GM12891 (cell line): ENCODE data around the gene SPSB3.
"Not testable (repeated sequence)": the region's sequence is repeated elsewhere in the genome, so short reads cannot be mapped to it uniquely, and the experiment has no call there.

Source experiments
- DNase-seq: peaks from one replicate; pipeline ENCODE4 v3.0.0; 2011; ENCODE audit warnings: low spot score; ENCODE audit not compliant: insufficient read length
- FAIRE-seq: peaks from 2 replicates; lab custom pipeline; 2011; peaks lifted over from hg19 to GRCh38; lab: Jason Lieb, UNC
- PAX5 ChIP-seq: IDR thresholded peaks from 2 replicates; pipeline ENCODE4 v1.6.1; 2011; ENCODE audit warnings: low read length, moderate library complexity, mild to moderate bottlenecking; ENCODE audit not compliant: insufficient read depth, severe bottlenecking
- POLR2A ChIP-seq: IDR thresholded peaks from 2 replicates; pipeline ENCODE4 v1.6.1; 2011; ENCODE audit warnings: low read depth, low read length, control low read depth
- POLR2AphosphoS5 ChIP-seq: IDR thresholded peaks from 2 replicates; pipeline ENCODE4 v1.6.1; 2011; ENCODE audit warnings: low read depth, low read length, control low read depth
- POU2F2 ChIP-seq: IDR thresholded peaks from 2 replicates; pipeline ENCODE4 v1.6.1; 2011; ENCODE audit warnings: low read depth, mild to moderate bottlenecking, control low read depth, low read length, moderate library complexity
- SPI1 ChIP-seq: IDR thresholded peaks from 2 replicates; pipeline ENCODE4 v1.6.1; 2011; ENCODE audit warnings: low read depth, low read length, control low read depth
- TAF1 ChIP-seq: IDR thresholded peaks from 2 replicates; pipeline ENCODE4 v1.6.1; 2011; ENCODE audit warnings: low read depth, low read length, control low read depth

SPSB3 gene

DNA sequence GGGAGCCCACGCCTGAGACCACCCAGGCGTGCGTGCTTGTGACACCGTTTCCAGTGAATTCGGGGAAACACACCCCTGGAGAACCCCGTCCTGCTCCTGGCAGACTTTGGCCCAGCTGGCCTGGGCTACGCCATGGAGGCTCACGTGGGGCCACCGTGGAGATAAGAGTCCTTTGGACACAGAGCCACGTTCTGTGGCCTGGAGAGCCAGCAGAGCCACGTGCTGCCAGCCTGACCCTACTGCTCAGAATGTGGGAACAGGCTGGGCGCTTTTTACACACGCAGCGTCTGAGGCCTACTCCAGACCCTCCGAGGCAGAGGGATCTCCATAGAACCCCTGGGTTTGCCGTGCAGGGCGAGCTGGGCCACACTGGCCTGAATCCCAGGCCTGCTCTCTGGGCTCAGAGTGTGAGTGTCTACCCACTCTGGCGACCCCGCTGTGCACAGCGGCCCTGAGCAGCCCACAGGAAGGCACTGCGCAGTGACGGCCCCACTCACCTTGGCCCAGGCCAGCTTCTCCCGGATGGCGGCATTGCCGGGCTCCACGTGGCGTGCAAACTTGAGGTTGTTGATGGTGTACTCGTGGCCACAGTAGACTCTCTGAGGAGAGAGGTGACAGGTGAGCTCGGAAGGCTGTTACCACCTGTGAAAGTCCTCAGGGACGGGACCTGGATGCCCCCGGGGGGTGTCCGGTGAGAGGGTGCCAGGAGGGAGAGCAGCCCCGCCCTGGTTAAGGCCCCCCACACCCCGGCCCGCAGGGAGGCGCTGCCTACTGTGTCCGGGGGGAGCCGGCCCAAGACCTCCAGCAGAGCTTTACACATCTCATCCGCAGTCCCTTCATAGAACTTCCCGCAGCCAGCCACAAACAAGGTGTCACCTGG, 34.3 kb upstream of the SPSB3 start:
- TF ChIP-seq POLR2A: no peak
- no peak for TF ChIP-seq PAX5
- no peak for TF ChIP-seq POLR2AphosphoS5
- no peak for TF ChIP-seq POU2F2
- TF ChIP-seq SPI1: no peak
- TF ChIP-seq TAF1: no peak
- no peak for FAIRE-seq
- DNase-seq: no peak

DNA sequence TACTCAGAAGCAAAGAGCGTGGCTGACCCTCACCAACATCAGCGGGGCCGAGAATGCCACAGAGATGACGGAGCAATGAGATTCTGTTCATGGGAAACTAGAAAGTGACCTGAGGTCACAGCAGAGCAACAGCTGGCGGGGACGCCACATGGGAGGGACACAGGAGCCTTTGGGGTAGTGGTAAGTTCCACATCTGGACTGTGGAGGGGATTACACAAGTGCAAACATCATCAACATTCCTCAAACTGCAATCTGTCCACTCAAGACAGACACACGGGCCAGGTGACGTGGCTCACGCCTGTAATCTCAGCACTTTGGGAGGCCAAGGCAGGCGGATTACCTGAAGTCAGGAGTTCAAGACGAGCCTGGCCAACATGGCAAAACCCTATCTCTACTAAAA, 33.1 kb upstream of the SPSB3 start:
- no peak for TF ChIP-seq PAX5
- TF ChIP-seq POLR2AphosphoS5: no peak
- TF ChIP-seq SPI1: no peak
- no peak for TF ChIP-seq POLR2A
- TF ChIP-seq POU2F2: no peak
- no peak for TF ChIP-seq TAF1
- no peak for FAIRE-seq
- no peak for DNase-seq

DNA sequence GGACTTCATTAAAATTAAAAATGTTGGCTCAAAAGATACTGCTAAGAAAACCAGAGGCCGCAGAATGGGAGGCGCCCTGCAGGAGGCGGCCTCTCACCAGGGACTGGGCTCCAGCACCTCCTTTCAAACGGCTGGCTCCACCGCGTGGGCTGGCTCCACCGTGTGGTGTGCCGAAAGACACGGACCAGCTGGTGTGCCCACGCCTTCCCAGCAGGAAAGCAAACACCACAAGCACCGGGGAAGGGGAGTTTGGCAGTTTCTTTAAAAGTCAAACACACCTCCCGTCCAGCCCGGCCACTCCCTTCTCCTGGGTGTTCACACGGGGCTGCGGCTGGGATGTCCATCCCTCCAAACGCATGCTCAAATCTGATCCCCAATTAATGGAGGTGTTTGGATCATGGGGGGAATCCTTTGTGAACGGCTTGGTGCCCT, 30.4 kb upstream of the SPSB3 start:
- FAIRE-seq: peak; percentile 63
- TF ChIP-seq POLR2A (no peak), SPI1 (no peak), POU2F2 (no peak), POLR2AphosphoS5 (no peak), TAF1 (no peak), PAX5 (no peak)
- no peak for DNase-seq

DNA sequence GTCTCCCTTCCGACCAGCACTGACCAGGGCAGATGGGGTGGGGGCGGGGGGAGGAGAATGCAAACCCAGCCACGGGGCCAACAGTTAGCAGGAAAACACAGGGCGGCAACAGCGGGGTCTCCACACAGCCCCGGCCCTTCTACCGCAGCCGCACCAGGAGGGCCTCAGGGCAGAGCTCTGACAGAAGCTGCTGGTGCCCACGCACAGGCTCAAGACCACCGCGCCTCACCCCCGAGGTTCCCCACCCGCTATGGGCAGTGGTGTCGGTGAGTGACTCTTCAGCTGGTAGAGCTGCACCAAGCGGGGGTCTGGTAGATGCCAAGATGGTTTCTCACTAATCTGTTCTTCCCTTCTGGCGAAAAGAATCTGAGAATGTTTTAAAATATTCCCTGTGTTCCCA, 28.2 kb upstream of the SPSB3 start:
- TF ChIP-seq POLR2A (no peak), POLR2AphosphoS5 (no peak), SPI1 (no peak), TAF1 (no peak)
- FAIRE-seq (no peak), DNase-seq (no peak)

DNA sequence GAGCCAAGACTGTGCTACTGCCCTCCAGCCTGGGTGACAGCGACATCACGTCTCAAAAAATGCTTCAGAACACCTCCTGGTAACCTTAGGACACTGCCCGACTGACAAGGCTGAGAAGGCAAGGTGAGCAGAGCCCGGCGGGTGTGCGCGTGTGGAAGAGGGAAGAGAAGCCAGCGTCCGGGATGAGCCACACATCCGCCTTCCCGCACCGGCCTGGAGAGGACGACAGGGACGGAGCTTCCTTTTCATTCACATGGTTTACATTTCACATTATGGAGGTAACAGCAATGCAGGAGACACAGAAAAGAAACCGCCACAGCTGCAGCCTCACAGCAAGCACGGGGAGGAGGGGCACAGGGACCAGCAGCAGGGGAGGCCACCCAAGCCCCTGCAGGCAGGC, 27.7 kb upstream of the SPSB3 start:
- DNase-seq (no peak), FAIRE-seq (no peak)
- TF ChIP-seq POLR2A (no peak), SPI1 (no peak), POLR2AphosphoS5 (no peak), POU2F2 (no peak), TAF1 (no peak)

DNA sequence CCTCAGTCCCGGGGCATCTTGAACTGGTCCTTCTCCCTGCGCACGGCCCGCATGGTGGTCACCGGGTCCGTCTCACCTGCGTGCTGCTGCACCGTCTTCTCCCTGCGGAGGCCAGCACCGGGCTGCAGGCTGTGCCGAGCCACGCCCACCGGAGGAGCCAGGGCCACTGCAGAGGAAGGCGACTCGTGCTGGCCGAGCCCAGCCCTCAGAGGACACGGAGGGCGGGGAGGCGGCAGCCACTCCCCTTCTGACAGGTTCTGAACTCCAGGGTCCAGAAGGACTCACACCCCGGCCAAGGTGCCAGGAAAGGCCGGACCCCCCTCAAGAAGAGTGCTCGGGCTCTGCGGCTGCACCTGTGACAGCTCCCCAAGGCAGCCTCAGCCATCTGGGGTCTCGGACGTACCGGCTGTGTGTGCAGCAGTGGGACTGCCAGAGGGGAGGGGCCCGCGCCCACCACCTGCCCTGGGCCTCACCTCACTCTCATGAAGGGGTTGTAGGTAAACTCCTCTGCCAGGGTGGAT, 27.0 kb upstream of the SPSB3 start:
- FAIRE-seq: no peak

DNA sequence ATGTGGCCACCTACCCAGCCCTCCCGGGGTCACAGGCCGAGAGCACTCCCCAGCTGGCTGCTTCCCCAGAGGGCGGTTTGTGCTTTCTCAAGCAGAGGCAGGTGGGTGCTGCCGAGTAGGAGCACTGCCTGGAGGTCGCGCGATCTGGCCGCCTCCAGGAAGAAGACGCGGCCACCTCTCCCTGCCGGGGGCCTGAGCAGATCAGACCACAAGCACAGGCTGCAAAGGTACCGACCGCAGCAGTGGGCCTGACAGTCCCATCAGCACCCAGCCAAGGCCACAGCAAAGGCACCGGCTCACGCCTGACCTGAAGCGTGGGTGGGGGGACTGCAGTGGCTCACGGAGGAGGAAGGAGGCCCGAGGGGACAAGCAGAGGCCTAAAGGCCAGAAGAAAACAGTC, 26.3 kb upstream of the SPSB3 start:
- FAIRE-seq: no peak
- DNase-seq: no peak
- TF ChIP-seq POU2F2: no peak
- no peak for TF ChIP-seq POLR2A
- no peak for TF ChIP-seq PAX5
- TF ChIP-seq POLR2AphosphoS5: no peak
- no peak for TF ChIP-seq SPI1
- TF ChIP-seq TAF1: no peak

More for the DNA sequence above, 27.0 kb upstream of the SPSB3 start:
- TF ChIP-seq POLR2AphosphoS5 (no peak), TAF1 (no peak), POLR2A (no peak), SPI1 (no peak), POU2F2 (no peak), PAX5 (no peak)
- no peak for DNase-seq

DNA sequence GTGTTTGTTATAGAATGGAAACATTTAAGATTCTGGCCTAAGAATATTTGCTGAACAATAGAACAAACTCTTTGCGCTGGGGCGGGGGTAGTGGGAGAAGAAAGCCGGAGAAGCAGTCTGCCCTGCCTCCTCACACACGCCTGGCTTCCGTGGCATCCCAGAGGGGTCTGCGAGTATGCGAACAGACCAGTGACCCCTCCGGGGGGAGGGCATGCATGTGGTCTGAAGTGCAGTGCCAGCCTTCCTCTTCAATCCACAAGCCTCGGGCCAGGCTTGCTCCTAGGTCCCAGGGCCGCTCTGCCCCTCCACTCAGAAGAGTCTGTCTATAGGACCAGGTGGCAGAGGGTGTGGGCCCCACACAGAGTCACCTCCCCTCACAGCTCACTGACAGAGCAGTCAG, 25.3 kb upstream of the SPSB3 start:
- FAIRE-seq: no peak
- no peak for DNase-seq
- TF ChIP-seq POLR2A (no peak), PAX5 (no peak), TAF1 (no peak), POU2F2 (no peak), SPI1 (no peak), POLR2AphosphoS5 (no peak)

DNA sequence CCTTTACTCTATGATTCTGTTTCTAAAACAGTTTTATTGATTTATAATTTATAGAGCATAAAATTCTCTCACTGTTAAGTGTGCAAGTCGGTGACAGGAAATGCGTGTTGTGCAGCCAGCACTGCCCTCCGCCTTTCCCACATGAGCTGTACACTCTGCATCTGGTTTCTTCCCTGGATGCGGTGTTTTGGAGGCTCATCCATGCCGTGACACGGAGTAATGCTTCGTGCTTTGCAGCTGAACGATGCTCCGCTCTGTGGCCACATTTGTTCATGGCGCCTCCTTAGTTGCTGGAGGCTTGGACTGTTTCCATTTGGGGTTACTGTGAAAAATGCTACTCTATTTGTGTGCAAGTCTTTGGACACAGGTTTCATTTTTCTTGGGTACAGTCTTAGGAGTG, 18.3 kb upstream of the SPSB3 start:
- TF ChIP-seq PAX5 (no peak), POLR2A (no peak), POLR2AphosphoS5 (no peak), TAF1 (no peak)
- FAIRE-seq (no peak), DNase-seq (no peak)

DNA sequence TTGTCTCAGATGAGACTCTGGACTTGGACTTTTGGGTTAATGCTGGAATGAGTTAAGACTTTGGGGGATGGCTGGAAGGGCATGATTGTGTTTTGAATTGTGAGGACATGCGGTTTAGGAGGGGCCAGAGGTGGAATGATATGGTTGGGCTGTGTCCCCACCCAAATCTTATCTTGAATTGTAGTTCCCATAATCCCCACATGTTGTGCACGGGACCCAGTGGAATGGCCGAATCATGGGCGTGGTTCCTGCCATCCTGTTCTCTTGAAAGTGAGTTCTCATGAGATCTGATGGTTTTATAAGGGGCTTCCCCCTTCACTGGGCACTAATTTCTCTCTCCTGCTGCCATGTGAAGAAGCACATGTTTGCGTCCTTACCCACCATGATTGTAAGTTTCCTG, 16.9 kb upstream of the SPSB3 start:
- FAIRE-seq: not testable (repeated sequence)

More for the DNA sequence above, 16.9 kb upstream of the SPSB3 start:
- DNase-seq: not testable (repeated sequence)
